ENCODE measurements around the gene WDR45. TPM values are rescaled to one million over a fixed set of nuclear protein-coding genes. Genes with fewer than 3 reads are reported as not detected.

The WDR45 gene
- total and polyA plus RNA-seq, 10 donors = 49.3 to 123 (median 68.1) TPM

DNA sequence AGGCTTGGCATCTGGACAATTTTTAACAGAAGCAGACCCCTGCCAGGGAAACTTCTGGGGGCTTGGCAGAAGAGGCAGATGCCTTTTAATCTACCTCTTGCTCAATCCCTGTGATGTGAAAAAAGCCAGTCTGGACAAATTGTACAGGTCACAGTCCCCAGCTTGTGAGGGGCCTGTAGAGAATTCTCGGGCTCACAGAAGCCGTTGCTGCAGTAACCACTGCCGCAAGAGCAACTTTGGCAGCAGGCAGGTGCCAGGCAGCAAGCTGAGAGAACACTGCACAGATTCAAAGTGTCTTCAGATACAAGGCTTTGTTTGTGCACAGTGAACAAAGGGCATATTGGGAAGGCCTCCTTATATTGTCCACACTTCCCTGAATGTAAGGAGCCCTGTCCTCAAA, 32.1 kb upstream of the WDR45 start:
- Histone ChIP-seq H3K4me1 (no peaks in the 10 kb centered on the region), H3K36me3 (peaks cover 0 to 81% (median 35%) of the 10 kb centered on the region in 6 donors), H3K4me3 (no peak overlapping the region), H3K27ac (no peak overlapping the region), H3K9me3 (no peaks in the 10 kb centered on the region), H3K27me3 (replicated peaks in 1 of 7) (no peaks in the 10 kb centered on the region)
- no peak for DNase-seq
- intact Hi-C loops (cut with DNase I; ENCODE audit: low total_unique reads) = no loop called here
- 72 to 92% (median 84%) methylated on average over 3 of the region's 3 CpGs; no CpG with 5 or more reads in 1 of the 5 donors for WGBS, 5 donors
- TF ChIP-seq POLR2A (IDR thresholded peaks at IDR 0.05) (no peak), POLR2AphosphoS5 (IDR thresholded peaks at IDR 0.05) (no peak), CTCF (IDR thresholded peaks at IDR 0.05 in 8 of 11, conservative IDR thresholded peaks at IDR 0.05 in 3 of 11) (no peak)

- intact Hi-C loops (cut with DNase I; ENCODE audit: low total_unique reads) = no loop called here
- peaks cover 0 to 68% (median 23%) of the 10 kb centered on the region in 6 donors for H3K36me3 ChIP-seq
- TF ChIP-seq POLR2A (IDR thresholded peaks at IDR 0.05) (no peak), POLR2AphosphoS5 (IDR thresholded peaks at IDR 0.05) (no peak), CTCF (IDR thresholded peaks at IDR 0.05 in 8 of 11, conservative IDR thresholded peaks at IDR 0.05 in 3 of 11) (no peak)
- H3K4me3 ChIP-seq = no peak overlapping the region
- H3K9me3 ChIP-seq = no peaks in the 10 kb centered on the region
- no peak overlapping the region for H3K27ac ChIP-seq
- DNase-seq = no peak
- 79 to 91% (median 83%) methylated on average over 3 of the region's 3 CpGs for WGBS, 5 donors
- no peaks in the 10 kb centered on the region for H3K4me1 ChIP-seq
- no peaks in the 10 kb centered on the region for H3K27me3 ChIP-seq (replicated peaks in 1 of 7)
Observed at GRCh38 chrX:49110417-49110816, 30.7 kb upstream of the WDR45 start.

GRCh38 chrX:49108641-49109040, 29.0 kb upstream of the WDR45 start:
- H3K27ac ChIP-seq = peak overlapping the region in 1 of 8 donors; percentile 40
- no peak for DNase-seq
- peaks cover 0 to 50% (median 17%) of the 10 kb centered on the region in 6 donors for H3K36me3 ChIP-seq
- intact Hi-C loops (cut with DNase I; ENCODE audit: low total_unique reads) = no loop called here
- TF ChIP-seq CTCF (IDR thresholded peaks at IDR 0.05 in 8 of 11, conservative IDR thresholded peaks at IDR 0.05 in 3 of 11) (no peak), POLR2A (IDR thresholded peaks at IDR 0.05) (no peak), POLR2AphosphoS5 (IDR thresholded peaks at IDR 0.05) (no peak)
- no peaks in the 10 kb centered on the region for H3K9me3 ChIP-seq
- no peaks in the 10 kb centered on the region for H3K4me1 ChIP-seq
- 62 to 82% (median 72%) methylated on average over 2 of the region's 2 CpGs for WGBS, 5 donors
- no peaks in the 10 kb centered on the region for H3K27me3 ChIP-seq (replicated peaks in 1 of 7)
- H3K4me3 ChIP-seq = no peak overlapping the region

DNA sequence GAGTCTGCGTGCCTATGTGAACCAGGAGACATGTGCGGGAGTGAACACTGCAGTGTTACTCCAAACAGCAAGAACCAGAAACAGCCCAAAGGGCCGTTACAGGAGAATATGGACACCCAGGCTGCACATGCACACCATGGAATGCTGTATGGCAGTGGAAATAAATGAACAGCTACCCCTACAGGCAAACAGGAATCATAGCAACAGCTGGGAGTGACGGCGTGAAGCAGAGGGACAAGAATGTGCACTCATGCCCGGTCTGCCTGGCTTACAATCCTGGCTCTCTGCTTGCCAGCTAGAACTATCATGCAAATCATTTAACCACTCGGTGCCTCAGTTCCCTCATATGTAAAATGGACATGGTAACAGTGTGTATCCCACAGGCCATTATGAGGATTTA, 27.2 kb upstream of the WDR45 start:
- H3K36me3 ChIP-seq = peaks cover 0 to 33% (median 6%) of the 10 kb centered on the region in 6 donors
- no peaks in the 10 kb centered on the region for H3K27me3 ChIP-seq (replicated peaks in 1 of 7)
- H3K9me3 ChIP-seq = no peaks in the 10 kb centered on the region
- intact Hi-C loops (cut with DNase I; ENCODE audit: low total_unique reads) = no loop called here
- DNase-seq = no peak
- TF ChIP-seq POLR2AphosphoS5 (IDR thresholded peaks at IDR 0.05) = peak in 1 of 3 donors; percentile 13
- no peak for TF ChIP-seq POLR2A (IDR thresholded peaks at IDR 0.05)
- TF ChIP-seq CTCF (IDR thresholded peaks at IDR 0.05 in 8 of 11, conservative IDR thresholded peaks at IDR 0.05 in 3 of 11) = peak in 6 of 11 experiments; percentile 22 to 49 (median 42)
- H3K27ac ChIP-seq = no peak overlapping the region
- H3K4me1 ChIP-seq = peaks cover 0 to under 1% (median 0%) of the 10 kb centered on the region in 6 donors
- WGBS, 5 donors = 52 to 66% (median 59%) methylated on average over 7 of the region's 7 CpGs
- no peak overlapping the region for H3K4me3 ChIP-seq
